Measurements from ENCODE around the gene MPPE1. TPM values are rescaled to one million over a fixed set of nuclear protein-coding genes. Genes with fewer than 3 reads are reported as not detected.

Gene MPPE1
- polyA plus RNA-seq, 3 donors, result 53.4 to 96.8 (median 92.3) TPM

DNA sequence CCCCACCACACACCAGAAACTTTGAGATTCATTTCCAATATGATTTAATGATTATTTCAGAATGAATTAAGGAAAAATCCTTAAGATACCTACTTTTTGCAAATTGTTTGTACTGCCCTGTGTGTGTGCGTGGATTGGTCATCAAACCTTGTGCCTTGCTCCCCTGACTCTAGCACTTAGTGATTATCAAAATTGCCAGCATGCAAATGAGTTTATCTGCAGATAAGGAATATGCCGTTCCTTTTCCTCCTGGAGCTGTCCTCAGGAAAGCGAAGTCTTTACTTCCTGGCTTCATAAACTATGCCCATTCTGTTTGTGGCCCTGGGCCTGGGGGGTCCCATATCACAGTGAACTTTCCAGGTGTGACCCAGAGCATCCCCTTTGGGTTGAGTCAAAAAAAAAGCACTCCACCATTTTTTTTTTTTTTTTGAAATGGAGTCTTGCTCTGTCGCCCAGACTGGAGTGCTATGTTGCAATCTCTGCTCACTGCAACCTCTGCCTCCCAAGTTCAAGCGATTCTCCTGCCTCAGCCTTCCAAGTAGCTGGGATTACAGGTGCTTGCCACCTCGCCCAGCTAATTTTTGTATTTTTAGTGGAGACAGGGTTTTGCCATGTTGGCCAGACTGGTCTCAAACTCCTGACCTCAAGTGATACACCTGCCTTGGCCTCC is 45.5 kb downstream of the MPPE1 start:
- Histone ChIP-seq H3K79me2 (ENCODE audit: insufficient read depth, low read length) (no peaks in the 10 kb centered on the region), H3K27ac (ENCODE audit: low read depth in 1 of 2, low read length in 2 of 2) (no peak overlapping the region), H3K36me3 (replicated peaks in 1 of 2; ENCODE audit: control insufficient read depth in 1 of 2, insufficient read depth in 2 of 2, low read length in 2 of 2) (no peaks in the 10 kb centered on the region), H3K9ac (ENCODE audit: insufficient read depth, low read length, poor library complexity, severe bottlenecking) (no peak overlapping the region), H4K20me1 (ENCODE audit: insufficient read depth, low read length) (no peaks in the 10 kb centered on the region), H2AFZ (ENCODE audit: insufficient read depth, low read depth, low read length, poor library complexity, severe bottlenecking) (no peak overlapping the region), H3K27me3 (ENCODE audit: control insufficient read depth in 2 of 2, insufficient read depth in 2 of 2, low read length in 2 of 2) (no peaks in the 10 kb centered on the region), H3K9me3 (replicated peaks in 1 of 2; ENCODE audit: control insufficient read depth in 1 of 2, insufficient read depth in 1 of 2, low read length in 2 of 2) (no peaks in the 10 kb centered on the region), H3K4me3 (replicated peaks in 1 of 3; ENCODE audit: low read depth in 2 of 3, low read length in 3 of 3) (no peak overlapping the region), H3K4me2 (replicated peaks; ENCODE audit: extremely low read depth, low read length, poor library complexity, severe bottlenecking) (no peak overlapping the region), H3K4me1 (ENCODE audit: control insufficient read depth in 1 of 2, insufficient read depth in 2 of 2, low read length in 2 of 2) (peaks cover 14 to 18% of the 10 kb centered on the region in 2 donors)
- Mint-ChIP-seq H3K27me3 (ENCODE audit: low read depth in 3 of 3) (peaks cover 10 to 15% (median 11%) of the 10 kb centered on the region in 3 donors), H3K36me3 (peaks cover 0 to 4% of the 10 kb centered on the region in 2 donors), H3K4me3 (no peak overlapping the region), H3K27ac (peak overlapping the region in 2 of 7 donors; percentile 24 to 67), H3K4me1 (peaks cover 17% of the 10 kb centered on the region), H3K9me3 (peaks cover 0 to 6% (median 0%) of the 10 kb centered on the region in 7 donors)
- TF ChIP-seq, protein P1, sequence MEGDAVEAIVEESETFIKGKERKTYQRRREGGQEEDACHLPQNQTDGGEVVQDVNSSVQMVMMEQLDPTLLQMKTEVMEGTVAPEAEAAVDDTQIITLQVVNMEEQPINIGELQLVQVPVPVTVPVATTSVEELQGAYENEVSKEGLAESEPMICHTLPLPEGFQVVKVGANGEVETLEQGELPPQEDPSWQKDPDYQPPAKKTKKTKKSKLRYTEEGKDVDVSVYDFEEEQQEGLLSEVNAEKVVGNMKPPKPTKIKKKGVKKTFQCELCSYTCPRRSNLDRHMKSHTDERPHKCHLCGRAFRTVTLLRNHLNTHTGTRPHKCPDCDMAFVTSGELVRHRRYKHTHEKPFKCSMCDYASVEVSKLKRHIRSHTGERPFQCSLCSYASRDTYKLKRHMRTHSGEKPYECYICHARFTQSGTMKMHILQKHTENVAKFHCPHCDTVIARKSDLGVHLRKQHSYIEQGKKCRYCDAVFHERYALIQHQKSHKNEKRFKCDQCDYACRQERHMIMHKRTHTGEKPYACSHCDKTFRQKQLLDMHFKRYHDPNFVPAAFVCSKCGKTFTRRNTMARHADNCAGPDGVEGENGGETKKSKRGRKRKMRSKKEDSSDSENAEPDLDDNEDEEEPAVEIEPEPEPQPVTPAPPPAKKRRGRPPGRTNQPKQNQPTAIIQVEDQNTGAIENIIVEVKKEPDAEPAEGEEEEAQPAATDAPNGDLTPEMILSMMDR (IDR thresholded peaks at IDR 0.05), result no peak
- intact Hi-C loops (cut with micrococcal nuclease), result loop anchor here in 1 of 2 donors (10.0 kb wide), 1 partner anchor 128 kb away; no protein-coding TSS in a partner anchor
- DNase-seq, result no peak
- WGBS (ENCODE audit: insufficient coverage), result 77% methylated on average over 4 of the region's 6 CpGs

DNA sequence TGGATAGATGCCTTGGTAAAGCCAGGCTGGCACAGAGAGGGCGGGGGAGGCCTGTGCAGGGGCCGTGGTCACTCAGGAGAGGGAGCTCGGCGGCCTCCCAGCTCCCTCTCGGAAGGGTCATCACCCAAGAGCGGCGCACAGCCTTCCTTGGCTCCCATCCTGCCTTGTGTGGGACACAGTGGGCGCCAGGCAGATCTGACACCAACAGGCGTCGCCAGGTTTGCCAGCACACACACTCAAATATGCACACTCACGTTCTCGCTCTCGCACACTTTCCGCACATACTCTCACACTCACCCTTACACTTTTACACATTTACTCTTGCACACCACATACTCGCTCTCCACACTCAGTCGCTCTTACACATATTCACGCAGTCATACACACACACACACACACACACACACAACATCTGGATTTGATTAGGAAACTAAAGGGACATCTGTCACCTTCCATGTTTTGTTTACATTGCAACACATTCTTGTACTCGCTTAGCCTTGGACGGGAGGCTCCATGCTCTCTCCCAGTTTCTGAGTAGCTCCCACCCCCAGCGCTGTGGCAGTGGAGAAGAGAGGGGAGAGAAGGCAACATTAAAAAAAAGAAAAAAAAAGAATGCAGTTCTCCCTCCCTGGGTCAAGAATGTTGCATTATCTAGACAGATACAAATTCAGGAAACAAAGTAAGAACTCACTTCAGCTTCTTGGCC is 46.4 kb downstream of the MPPE1 start:
- Mint-ChIP-seq H3K4me1 (peaks cover 25% of the 10 kb centered on the region), H3K9me3 (peaks cover 0 to 6% (median 0%) of the 10 kb centered on the region in 7 donors), H3K4me3 (peak overlapping the region in 1 of 2 donors; percentile 9), H3K27ac (no peak overlapping the region), H3K36me3 (peaks cover 0 to 4% of the 10 kb centered on the region in 2 donors), H3K27me3 (ENCODE audit: low read depth in 3 of 3) (peaks cover 9 to 13% (median 10%) of the 10 kb centered on the region in 3 donors)
- H3K27ac ChIP-seq (ENCODE audit: low read depth in 1 of 2, low read length in 2 of 2), result no peak overlapping the region
- 97% methylated on average over 17 of the region's 20 CpGs for WGBS (ENCODE audit: insufficient coverage)
- no peak overlapping the region for H2AFZ ChIP-seq (ENCODE audit: insufficient read depth, low read depth, low read length, poor library complexity, severe bottlenecking)
- H3K9ac ChIP-seq (ENCODE audit: insufficient read depth, low read length, poor library complexity, severe bottlenecking), result no peak overlapping the region
- H3K27me3 ChIP-seq (ENCODE audit: control insufficient read depth in 2 of 2, insufficient read depth in 2 of 2, low read length in 2 of 2), result no peaks in the 10 kb centered on the region
- no peak overlapping the region for H3K4me2 ChIP-seq (replicated peaks; ENCODE audit: extremely low read depth, low read length, poor library complexity, severe bottlenecking)
- TF ChIP-seq, protein P1 (IDR thresholded peaks at IDR 0.05), result no peak
- no peaks in the 10 kb centered on the region for H3K79me2 ChIP-seq (ENCODE audit: insufficient read depth, low read length)
- intact Hi-C loops (cut with micrococcal nuclease), result loop anchor here in 1 of 2 donors (10.0 kb wide), 1 partner anchor 127 kb away; no protein-coding TSS in a partner anchor
- no peak for DNase-seq
- H3K36me3 ChIP-seq (replicated peaks in 1 of 2; ENCODE audit: control insufficient read depth in 1 of 2, insufficient read depth in 2 of 2, low read length in 2 of 2), result no peaks in the 10 kb centered on the region
- no peaks in the 10 kb centered on the region for H4K20me1 ChIP-seq (ENCODE audit: insufficient read depth, low read length)
- no peak overlapping the region for H3K4me3 ChIP-seq (replicated peaks in 1 of 3; ENCODE audit: low read depth in 2 of 3, low read length in 3 of 3)
- peaks cover 22 to 27% of the 10 kb centered on the region in 2 donors for H3K4me1 ChIP-seq (ENCODE audit: control insufficient read depth in 1 of 2, insufficient read depth in 2 of 2, low read length in 2 of 2)
- no peaks in the 10 kb centered on the region for H3K9me3 ChIP-seq (replicated peaks in 1 of 2; ENCODE audit: control insufficient read depth in 1 of 2, insufficient read depth in 1 of 2, low read length in 2 of 2)

Measured in CD14-positive monocyte (primary cell).